SK-N-DZ (cell line): ENCODE results near the gene RYR1.
A peak's percentile ranks its signal among the peaks of the same experiment; 100 is the strongest.
"Not testable (repeated sequence)": the region's sequence is repeated elsewhere in the genome, so short reads cannot be mapped to it uniquely, and the experiment has no call there.

ENCODE experiments used
- DNase-seq: peaks from one replicate; pipeline ENCODE4 v3.0.0-alpha.2; 2015; ENCODE audit warnings: low spot score

The RYR1 gene

GRCh38 chr19:38615007-38615581, 181.6 kb downstream of the RYR1 start:
- DNase-seq: no peak

DNA sequence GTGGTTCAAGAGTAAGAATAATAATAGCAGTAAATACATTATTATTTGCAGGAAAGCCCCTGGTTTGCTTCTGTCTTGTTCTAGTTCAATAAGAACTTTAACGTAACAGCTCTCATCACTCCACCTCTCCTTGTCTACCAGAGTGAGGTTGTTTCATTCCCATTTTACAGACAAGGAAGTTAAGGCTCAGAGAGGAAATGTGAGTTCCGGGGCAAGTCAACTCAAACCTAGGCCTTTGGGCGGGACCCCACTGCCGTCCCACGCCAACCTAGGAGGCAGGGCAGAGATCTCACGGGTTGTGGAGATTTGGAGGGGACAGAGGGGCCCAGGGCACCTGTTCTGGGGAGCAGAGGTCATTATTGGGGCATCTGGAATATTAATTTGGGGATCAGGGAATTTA, 182.8 kb downstream of the RYR1 start:
- no peak for DNase-seq

DNA sequence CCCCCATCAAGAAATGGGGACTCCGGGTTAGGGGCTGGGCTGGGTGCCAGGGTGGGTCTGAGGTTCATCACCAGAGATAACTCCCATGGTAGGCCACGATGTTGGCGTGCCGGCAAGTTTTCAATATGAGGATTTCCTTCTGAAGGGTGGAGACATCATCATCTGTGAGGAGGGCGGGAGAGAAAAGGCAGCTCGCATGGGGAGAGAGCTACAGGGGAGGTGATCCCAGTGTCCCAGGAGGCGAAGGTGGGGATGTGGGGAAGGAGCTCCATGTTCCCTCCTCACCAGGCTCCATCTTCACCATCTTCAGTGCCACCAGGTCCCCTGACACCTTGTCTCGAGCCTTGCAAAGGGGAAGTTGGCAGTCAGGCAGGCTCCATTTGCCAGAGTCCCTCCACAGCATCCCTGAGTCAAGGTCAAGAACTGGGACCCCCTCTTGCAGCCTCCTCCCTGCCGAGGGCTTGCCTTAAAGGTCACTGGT, 183.8 kb downstream of the RYR1 start:
- DNase-seq: no peak

DNA sequence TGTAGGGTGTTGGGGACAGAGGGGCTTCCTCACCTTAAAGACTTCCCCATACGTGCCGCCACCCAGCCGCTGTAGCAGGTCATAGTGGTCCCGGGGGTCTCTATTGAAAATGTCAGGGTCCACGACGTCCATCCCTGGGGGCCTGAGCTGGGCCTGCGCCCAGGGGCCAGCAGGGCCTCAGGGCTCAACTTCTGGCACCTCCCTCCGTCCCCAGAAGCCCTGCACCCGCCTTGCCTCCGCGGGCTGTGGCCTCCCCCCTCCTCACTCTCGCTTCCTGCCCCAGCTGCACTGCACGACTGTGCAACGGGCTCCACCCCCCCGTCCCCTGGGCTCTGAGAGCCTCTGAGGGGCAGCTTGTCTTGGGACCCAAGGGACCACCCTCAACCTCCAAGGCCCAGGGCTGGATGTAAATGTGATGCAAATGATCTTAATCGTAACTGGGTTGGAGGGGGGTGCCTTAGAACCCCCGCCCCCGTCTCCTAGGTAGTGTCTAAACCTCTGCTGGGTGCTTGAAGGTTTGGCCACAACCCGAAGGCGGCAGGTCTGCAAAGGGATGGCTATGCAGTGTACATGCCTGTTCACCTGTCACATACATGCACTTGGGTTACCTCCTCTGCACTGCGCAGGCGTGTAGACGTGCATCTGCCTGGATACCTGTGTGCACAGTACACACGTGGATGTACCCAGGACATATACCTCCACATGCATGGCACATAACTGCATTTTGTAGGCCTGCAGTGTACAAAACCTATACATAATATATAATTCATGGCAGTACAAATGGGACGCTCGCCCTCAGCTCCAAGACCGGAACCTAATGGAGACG, 184.5 kb downstream of the RYR1 start, which contains the start of gene MAP4K1:
Gene MAP4K1, minus strand, starts transcription at position 190 of the 826 bp plus-strand sequence. Its CDS starts 58 bp downstream, at position 132.
- peak; percentile 47 for DNase-seq

DNA sequence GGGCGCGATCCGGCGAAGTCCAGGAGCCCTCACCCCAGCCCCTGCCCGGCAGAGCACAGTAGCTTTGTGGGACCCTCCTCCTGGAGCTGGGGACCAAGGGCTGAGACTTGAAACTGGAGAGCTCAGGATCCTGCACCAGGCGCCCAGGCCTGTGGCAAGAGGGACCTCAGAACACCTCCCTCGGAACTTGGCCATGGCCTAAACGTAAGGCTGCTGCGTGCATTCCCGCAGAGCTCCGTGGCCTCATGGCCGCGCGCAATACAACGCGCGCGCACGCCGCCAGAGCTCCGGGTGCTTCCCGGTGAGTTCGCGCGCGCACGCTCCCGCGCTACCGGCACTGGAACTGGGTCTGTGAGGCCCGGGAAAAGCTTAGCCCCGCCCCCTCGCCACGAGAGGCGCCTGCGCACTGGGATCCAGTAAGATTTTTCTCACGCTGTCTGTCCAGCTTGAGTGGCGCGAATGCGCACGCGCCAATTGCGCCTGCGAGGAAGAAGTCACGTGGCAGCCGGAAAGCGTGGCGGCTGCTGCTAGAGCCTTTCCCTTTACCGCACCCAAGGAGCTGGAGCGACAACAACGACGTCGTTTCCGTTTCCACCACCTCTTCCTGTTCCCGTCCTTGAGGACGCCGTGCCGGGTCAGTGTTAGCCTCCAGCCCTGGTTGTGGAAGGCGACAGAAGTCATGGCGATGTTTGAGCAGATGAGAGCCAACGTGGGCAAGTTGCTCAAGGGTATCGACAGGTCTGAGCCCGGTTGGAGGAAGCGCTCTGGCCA, 185.3 kb downstream of the RYR1 start, which contains the start of gene EIF3K:
Gene EIF3K, plus strand, starts transcription at position 599 of the 771 bp plus-strand sequence. Its CDS starts 81 bp downstream, at position 680.
- peak; percentile 98 for DNase-seq

DNA sequence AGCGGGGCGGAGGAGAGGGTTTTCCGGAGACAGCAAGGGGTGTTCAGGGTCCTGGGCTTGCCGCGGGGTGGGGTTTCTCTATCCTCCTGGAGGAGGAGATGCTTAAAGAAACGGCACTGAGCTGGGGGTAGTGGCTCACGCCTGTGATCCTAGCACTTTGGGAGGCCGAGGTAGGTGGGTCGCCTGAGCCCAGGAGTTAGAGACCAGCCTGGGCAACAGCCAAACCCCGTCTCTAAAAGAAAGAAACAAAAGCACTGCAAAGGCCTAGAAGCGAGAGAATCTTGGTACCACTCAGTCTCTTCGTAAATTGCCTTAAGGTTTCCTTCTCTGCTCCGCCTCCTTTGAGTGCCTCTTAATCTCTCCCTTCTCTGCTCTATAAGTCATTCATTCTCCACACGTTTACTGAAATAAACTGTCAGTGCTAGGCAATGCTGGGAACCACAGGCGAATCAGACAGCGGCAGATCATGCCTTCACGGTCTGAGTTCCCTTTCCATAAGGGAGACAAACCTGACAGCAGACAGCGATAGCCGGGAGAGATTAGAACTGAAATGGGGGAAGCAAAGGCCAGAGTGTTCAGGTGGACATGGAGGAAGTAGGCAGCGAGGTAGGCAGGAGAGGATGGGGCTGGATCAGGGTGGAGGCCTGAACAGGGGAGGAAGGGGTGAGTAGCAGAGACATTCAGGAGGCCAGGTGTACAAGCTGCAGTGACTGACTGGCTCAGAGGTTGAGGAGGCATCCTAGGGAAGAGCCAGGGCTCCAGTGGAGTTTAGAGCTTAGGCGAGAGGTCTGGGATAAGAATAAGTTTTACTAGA, 186.1 kb downstream of the RYR1 start:
- no peak for DNase-seq

DNA sequence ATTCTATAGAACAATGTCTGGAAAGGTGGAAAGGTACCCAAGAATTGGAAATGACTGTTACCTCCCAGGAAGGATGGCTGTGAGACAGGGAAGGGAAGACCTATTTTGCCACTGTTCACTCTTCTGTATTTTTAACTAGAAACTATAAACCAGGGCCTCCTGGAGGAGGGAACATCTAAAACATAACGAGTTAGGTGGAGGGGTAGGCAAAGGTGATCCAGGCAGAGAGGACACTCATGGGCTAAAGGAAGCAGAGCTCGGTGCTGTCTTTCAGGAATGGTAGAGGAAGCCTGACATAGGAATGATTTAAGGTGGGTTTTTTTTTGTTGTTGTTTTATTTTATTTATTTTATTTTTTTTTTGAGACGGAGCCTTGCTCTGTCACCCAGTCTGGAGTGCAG, 191.3 kb downstream of the RYR1 start:
- DNase-seq: no peak

GRCh38 chr19:38626401-38626800, 192.9 kb downstream of the RYR1 start:
- no peak for DNase-seq

- no peak for DNase-seq
Observed at GRCh38 chr19:38629568-38629967, 196.1 kb downstream of the RYR1 start.

GRCh38 chr19:38631301-38631700, 197.8 kb downstream of the RYR1 start:
- DNase-seq: not testable (repeated sequence)

DNA sequence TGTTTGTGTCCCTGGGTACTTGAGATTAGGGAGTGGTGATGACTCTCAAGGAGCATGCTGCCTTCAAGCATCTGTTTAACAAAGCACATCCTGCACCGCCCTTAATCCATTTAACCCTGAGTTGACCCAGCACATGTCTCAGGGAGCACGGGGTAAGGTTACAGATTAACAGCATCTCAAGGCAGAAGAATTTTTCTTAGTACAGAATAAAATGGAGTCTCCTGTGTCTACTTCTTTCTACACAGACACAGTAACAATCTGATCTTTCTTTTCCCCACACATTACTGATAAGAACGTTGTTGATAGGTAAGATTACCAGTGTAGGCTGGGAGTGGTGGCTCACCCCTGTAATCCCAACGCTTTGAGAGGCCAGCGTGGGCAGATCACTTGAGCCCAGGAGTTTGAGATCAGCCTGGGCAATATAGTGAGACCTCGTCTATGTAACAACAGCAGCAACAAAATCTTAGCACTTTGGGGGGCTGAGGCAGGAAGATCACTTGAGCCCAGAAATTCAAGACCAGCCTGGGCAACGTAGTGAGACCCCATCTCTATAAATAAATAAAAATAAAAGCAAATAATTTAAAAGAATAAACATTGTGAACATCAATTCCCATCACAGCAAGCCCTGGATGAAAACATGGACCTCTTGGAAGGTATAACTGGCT, 198.5 kb downstream of the RYR1 start:
- peak; percentile 71 for DNase-seq

- DNase-seq: no peak
Observed at GRCh38 chr19:38632476-38633213, 199.2 kb downstream of the RYR1 start.

- peak; percentile 64 for DNase-seq
Observed at GRCh38 chr19:38634757-38635482, 201.4 kb downstream of the RYR1 start.

DNA sequence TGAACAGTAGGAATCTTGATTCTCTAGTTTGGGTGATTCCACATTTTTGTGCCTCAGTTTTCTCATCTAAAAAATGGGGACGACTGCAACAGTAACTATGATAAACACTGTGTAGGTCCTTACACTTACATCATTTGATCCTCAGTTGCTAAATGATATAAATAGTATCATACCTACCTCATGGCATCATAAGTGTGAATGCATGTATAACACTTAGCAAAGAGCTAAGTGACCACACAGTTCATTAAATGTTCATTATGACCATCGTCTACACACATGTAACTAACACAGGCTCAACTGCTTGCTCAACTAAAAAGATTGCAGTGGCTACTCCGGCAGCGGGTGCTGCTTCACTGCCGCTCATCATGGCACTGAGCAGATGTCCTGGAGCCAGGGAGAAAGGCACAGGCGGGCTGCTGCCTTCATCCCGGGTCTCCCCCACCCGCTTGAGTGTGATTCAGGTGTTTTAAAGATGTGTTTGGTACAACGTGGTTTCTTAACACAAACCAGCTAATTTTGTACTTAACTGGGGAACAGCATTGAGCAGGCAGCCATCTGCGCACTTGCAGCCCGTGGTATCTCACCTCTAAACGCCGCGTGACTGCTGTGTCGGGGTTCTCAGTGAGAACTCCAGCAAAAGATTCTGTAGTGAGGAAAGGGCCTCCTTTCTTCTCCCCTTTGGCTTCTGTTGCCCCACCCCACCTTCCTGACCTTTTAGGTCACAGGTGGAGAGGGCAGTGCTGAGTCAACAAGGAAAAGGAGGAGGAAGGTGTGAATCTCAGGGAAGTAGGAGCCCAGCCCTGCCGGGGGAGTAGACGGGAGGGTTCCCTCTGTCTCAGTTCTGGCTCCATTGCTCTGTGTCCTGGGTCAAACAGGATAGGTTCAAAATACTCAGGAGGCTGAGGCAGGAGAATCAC, 202.2 kb downstream of the RYR1 start:
- no peak for DNase-seq
